ENCODE data around the gene CHTOP. TPM values are rescaled to one million over a fixed set of nuclear protein-coding genes. Genes with fewer than 3 reads are reported as not detected.

The CHTOP gene
- polyA plus RNA-seq, 2 donors = 41.6 to 45.5 TPM

DNA sequence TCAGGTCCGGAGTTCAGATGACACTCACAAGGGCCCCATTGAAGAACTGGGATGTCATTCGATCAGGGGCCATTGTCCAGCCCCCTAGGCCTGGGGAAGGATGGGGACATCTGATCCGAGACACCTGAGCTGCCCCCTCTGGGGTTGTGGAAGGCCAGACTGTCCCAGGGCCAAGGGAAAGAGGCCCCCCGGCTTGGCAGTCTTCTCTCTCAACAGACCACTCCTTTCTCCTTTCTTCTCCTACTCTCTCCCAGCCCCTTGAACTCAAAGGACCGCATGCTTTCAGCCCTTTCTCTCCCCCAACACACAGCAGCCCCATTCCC lies 4.6 kb upstream of the CHTOP start:
- H3K4me1 ChIP-seq (ENCODE audit: control insufficient read depth in 2 of 2, insufficient read depth in 2 of 2, low read length in 1 of 2) = peaks cover 0 to 11% of the 10 kb centered on the region in 2 donors
- no peaks in the 10 kb centered on the region for H3K9me3 ChIP-seq (ENCODE audit: control insufficient read depth in 2 of 2, insufficient read depth in 1 of 2, low read depth in 1 of 2, low read length in 1 of 2)
- H3K27ac ChIP-seq (ENCODE audit: low read depth in 2 of 2, low read length in 1 of 2) = no peak overlapping the region
- H3K4me3 ChIP-seq (ENCODE audit: low read depth in 1 of 2, low read length in 2 of 2) = no peak overlapping the region
- 83 to 87% methylated on average over 5 of the region's 5 CpGs for WGBS, 2 donors
- no peaks in the 10 kb centered on the region for H3K36me3 ChIP-seq (ENCODE audit: control insufficient read depth in 2 of 2, insufficient read depth in 2 of 2, low read length in 1 of 2)
- H3K27me3 ChIP-seq (ENCODE audit: control insufficient read depth in 1 of 2, insufficient read depth in 2 of 2, low read length in 2 of 2) = no peaks in the 10 kb centered on the region

DNA sequence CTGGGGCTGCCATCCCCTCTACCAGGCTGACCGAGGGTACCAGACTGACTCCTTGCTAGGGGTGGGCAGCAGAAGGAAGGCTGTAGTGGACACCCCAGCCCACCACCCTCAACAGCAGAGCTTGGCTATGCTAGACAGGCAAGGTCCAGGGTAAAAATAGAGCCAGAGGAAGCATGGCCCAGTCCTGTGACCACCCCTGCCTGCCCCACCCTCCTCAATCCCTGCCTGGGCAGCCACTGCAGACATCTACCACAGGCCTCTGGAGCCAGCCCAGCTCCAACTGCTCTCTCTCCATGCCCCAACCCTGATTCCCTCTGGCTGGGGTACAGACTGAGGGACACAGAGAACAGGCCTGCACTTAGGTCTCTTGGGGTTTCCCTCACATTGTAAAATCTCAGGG lies 3.9 kb upstream of the CHTOP start:
- no peaks in the 10 kb centered on the region for H3K9me3 ChIP-seq (ENCODE audit: control insufficient read depth in 2 of 2, insufficient read depth in 1 of 2, low read depth in 1 of 2, low read length in 1 of 2)
- H3K4me1 ChIP-seq (ENCODE audit: control insufficient read depth in 2 of 2, insufficient read depth in 2 of 2, low read length in 1 of 2) = peaks cover 0 to 11% of the 10 kb centered on the region in 2 donors
- H3K27ac ChIP-seq (ENCODE audit: low read depth in 2 of 2, low read length in 1 of 2) = no peak overlapping the region
- H3K36me3 ChIP-seq (ENCODE audit: control insufficient read depth in 2 of 2, insufficient read depth in 2 of 2, low read length in 1 of 2) = no peaks in the 10 kb centered on the region
- H3K4me3 ChIP-seq (ENCODE audit: low read depth in 1 of 2, low read length in 2 of 2) = no peak overlapping the region
- 83 to 88% methylated on average over 1 of the region's 1 CpG for WGBS, 2 donors
- no peaks in the 10 kb centered on the region for H3K27me3 ChIP-seq (ENCODE audit: control insufficient read depth in 1 of 2, insufficient read depth in 2 of 2, low read length in 2 of 2)

DNA sequence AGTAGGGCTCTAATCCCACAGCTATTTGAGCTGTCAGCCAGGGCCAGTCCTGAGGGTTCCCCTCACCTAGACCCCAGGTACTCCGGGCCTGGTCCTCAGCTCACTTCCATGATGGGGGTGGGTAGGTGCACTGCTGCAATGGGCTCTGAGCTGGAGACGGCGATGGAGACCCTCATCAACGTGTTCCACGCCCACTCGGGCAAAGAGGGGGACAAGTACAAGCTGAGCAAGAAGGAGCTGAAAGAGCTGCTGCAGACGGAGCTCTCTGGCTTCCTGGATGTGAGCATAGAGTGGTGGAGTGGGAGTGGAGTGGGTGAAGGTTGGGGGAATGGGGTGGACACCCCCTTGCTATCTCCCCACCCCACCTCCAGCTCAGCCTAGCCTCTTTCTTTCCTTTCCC lies 3.5 kb upstream of the CHTOP start:
- Histone ChIP-seq H3K4me3 (ENCODE audit: low read depth in 1 of 2, low read length in 2 of 2) (no peak overlapping the region), H3K27me3 (ENCODE audit: control insufficient read depth in 1 of 2, insufficient read depth in 2 of 2, low read length in 2 of 2) (no peaks in the 10 kb centered on the region), H3K36me3 (ENCODE audit: control insufficient read depth in 2 of 2, insufficient read depth in 2 of 2, low read length in 1 of 2) (no peaks in the 10 kb centered on the region), H3K4me1 (ENCODE audit: control insufficient read depth in 2 of 2, insufficient read depth in 2 of 2, low read length in 1 of 2) (peaks cover 0 to 11% of the 10 kb centered on the region in 2 donors), H3K9me3 (ENCODE audit: control insufficient read depth in 2 of 2, insufficient read depth in 1 of 2, low read depth in 1 of 2, low read length in 1 of 2) (no peaks in the 10 kb centered on the region), H3K27ac (ENCODE audit: low read depth in 2 of 2, low read length in 1 of 2) (no peak overlapping the region)
- 85 to 89% methylated on average over 7 of the region's 7 CpGs for WGBS, 2 donors

DNA sequence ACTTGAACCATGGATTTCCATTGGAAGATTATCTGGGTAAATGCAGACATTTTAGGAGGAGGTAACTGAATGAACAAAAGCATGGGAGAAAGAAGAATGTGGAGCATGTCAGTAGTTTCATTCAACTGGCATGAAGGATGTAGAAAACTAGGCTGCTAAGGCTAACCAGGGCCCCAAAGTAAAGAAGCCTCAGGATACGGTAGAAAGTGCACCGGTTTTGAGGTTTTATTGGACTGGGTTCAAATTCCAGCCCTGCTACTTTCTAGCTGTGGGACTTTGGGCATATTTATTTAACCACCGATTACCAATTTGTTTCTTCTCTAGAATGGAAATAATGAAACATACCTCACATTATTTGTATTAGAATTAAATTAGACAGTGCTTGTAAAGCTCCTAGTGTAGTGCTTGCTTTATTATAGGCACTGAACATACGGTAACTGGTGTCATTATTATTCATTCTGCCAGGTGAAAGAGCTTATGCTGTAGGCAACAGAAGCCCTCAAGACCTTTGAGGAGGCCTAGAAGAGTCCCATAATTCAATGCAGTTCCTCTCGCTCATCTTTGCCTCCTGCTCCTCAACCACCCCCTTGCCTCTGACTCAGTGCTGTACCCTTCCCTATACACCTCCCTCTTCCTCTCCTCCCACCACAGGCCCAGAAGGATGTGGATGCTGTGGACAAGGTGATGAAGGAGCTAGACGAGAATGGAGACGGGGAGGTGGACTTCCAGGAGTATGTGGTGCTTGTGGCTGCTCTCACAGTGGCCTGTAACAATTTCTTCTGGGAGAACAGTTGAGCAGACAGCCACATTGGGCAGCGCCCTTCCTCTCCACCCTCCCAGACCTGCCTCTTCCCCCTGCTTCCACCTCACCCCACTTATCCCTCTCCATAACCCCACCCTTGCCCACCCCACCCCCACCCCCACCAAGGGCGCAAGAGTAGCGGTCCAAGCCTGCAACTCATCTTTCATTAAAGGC lies 2.5 kb upstream of the CHTOP start:
- H3K27ac ChIP-seq (ENCODE audit: low read depth in 2 of 2, low read length in 1 of 2) = no peak overlapping the region
- H3K27me3 ChIP-seq (ENCODE audit: control insufficient read depth in 1 of 2, insufficient read depth in 2 of 2, low read length in 2 of 2) = no peaks in the 10 kb centered on the region
- peaks cover 0 to 7% of the 10 kb centered on the region in 2 donors for H3K4me1 ChIP-seq (ENCODE audit: control insufficient read depth in 2 of 2, insufficient read depth in 2 of 2, low read length in 1 of 2)
- peaks cover 0 to 2% of the 10 kb centered on the region in 2 donors for H3K36me3 ChIP-seq (ENCODE audit: control insufficient read depth in 2 of 2, insufficient read depth in 2 of 2, low read length in 1 of 2)
- 71 to 72% methylated on average over 10 of the region's 10 CpGs for WGBS, 2 donors
- H3K4me3 ChIP-seq (ENCODE audit: low read depth in 1 of 2, low read length in 2 of 2) = no peak overlapping the region
- no peaks in the 10 kb centered on the region for H3K9me3 ChIP-seq (ENCODE audit: control insufficient read depth in 2 of 2, insufficient read depth in 1 of 2, low read depth in 1 of 2, low read length in 1 of 2)

DNA sequence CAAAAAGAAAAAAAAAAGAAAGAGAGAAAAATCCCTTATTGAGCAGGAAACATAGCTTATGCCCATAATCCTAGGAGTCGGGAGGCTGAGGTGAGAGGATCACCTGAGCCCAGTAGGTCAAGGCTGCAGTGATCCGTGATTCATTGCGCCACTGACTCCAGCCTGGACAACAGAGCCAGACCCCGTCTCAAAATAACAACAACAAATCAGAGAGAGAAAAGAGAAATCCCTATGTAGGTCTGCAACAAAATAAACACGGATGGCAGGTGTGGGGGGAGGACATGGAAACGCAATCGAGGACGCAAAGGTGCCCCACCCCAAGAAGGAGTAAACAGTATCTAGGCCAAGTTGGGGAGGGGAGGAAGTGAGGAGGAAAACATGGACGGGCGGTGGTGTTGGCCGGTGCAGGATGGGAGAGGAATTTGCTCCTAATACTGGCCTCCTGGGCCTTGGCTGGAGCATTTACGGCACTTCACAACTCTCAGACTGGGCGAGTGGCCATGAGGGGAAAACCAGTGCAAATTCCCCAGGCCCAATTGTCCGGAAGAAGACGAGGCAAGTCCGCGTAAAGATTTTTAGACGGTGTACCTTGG lies 609 bp upstream of the CHTOP start:
- WGBS, 2 donors = 36 to 43% methylated on average over 18 of the region's 18 CpGs
- H3K4me3 ChIP-seq (ENCODE audit: low read depth in 1 of 2, low read length in 2 of 2) = peak overlapping the region; percentile 38 to 49
- peak overlapping the region; percentile 86 to 100 for H3K27ac ChIP-seq (ENCODE audit: low read depth in 2 of 2, low read length in 1 of 2)
- peaks cover 4 to 6% of the 10 kb centered on the region in 2 donors for H3K36me3 ChIP-seq (ENCODE audit: control insufficient read depth in 2 of 2, insufficient read depth in 2 of 2, low read length in 1 of 2)
- H3K9me3 ChIP-seq (ENCODE audit: control insufficient read depth in 2 of 2, insufficient read depth in 1 of 2, low read depth in 1 of 2, low read length in 1 of 2) = no peaks in the 10 kb centered on the region
- H3K27me3 ChIP-seq (ENCODE audit: control insufficient read depth in 1 of 2, insufficient read depth in 2 of 2, low read length in 2 of 2) = no peaks in the 10 kb centered on the region
- H3K4me1 ChIP-seq (ENCODE audit: control insufficient read depth in 2 of 2, insufficient read depth in 2 of 2, low read length in 1 of 2) = peaks cover 0 to 4% of the 10 kb centered on the region in 2 donors

DNA sequence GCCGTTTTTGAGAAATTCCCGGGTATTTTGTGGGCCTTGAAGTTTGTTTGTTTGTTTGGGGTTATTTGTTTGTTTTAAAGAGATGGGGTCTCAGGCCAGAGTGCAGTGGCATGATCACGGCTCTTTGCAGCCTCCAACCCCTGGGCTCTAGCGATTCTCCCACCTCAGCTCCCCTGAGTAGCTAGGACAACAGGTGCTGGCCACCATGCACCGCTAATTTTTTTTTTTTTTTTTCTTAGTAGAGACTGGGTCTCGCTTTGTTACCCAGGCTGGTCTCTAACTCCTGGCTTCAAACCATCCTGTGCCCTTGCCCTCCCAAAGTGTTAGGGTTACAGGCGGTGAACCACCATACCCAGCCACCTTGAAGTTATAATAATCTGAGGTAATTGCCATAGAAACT lies 2.0 kb downstream of the CHTOP start:
- H3K4me3 ChIP-seq (ENCODE audit: low read depth in 1 of 2, low read length in 2 of 2) = peak overlapping the region in 1 of 2 donors; percentile 94
- H3K27ac ChIP-seq (ENCODE audit: low read depth in 2 of 2, low read length in 1 of 2) = peak overlapping the region; percentile 14 to 42
- 81 to 86% methylated on average over 7 of the region's 7 CpGs for WGBS, 2 donors
- H3K27me3 ChIP-seq (ENCODE audit: control insufficient read depth in 1 of 2, insufficient read depth in 2 of 2, low read length in 2 of 2) = no peaks in the 10 kb centered on the region
- H3K9me3 ChIP-seq (ENCODE audit: control insufficient read depth in 2 of 2, insufficient read depth in 1 of 2, low read depth in 1 of 2, low read length in 1 of 2) = no peaks in the 10 kb centered on the region
- peaks cover 10 to 22% of the 10 kb centered on the region in 2 donors for H3K36me3 ChIP-seq (ENCODE audit: control insufficient read depth in 2 of 2, insufficient read depth in 2 of 2, low read length in 1 of 2)
- peaks cover 0 to 4% of the 10 kb centered on the region in 2 donors for H3K4me1 ChIP-seq (ENCODE audit: control insufficient read depth in 2 of 2, insufficient read depth in 2 of 2, low read length in 1 of 2)

DNA sequence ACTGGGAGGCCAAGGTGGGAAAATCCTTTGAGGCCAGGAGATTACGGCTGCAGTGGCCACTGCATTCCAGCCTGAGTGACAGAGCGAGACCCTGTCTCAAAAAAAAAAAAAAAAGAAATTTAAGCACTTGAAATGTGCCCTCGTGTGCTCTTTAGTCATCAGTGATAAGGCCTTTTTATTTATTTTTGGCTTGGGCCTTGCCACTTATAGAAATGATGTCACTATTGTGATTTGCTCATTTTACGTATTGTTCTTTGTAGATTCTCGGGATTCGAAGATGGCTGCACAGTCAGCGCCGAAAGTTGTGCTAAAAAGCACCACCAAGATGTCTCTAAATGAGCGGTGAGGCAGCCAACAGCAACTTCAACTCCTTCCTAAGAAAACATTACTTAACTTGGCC lies 2.4 kb downstream of the CHTOP start:
- H3K27ac ChIP-seq (ENCODE audit: low read depth in 2 of 2, low read length in 1 of 2) = peak overlapping the region; percentile 14 to 42
- H3K4me3 ChIP-seq (ENCODE audit: low read depth in 1 of 2, low read length in 2 of 2) = no peak overlapping the region
- no peaks in the 10 kb centered on the region for H3K9me3 ChIP-seq (ENCODE audit: control insufficient read depth in 2 of 2, insufficient read depth in 1 of 2, low read depth in 1 of 2, low read length in 1 of 2)
- peaks cover 10 to 24% of the 10 kb centered on the region in 2 donors for H3K36me3 ChIP-seq (ENCODE audit: control insufficient read depth in 2 of 2, insufficient read depth in 2 of 2, low read length in 1 of 2)
- 93 to 95% methylated on average over 9 of the region's 9 CpGs for WGBS, 2 donors
- peaks cover 0 to 4% of the 10 kb centered on the region in 2 donors for H3K4me1 ChIP-seq (ENCODE audit: control insufficient read depth in 2 of 2, insufficient read depth in 2 of 2, low read length in 1 of 2)
- no peaks in the 10 kb centered on the region for H3K27me3 ChIP-seq (ENCODE audit: control insufficient read depth in 1 of 2, insufficient read depth in 2 of 2, low read length in 2 of 2)

DNA sequence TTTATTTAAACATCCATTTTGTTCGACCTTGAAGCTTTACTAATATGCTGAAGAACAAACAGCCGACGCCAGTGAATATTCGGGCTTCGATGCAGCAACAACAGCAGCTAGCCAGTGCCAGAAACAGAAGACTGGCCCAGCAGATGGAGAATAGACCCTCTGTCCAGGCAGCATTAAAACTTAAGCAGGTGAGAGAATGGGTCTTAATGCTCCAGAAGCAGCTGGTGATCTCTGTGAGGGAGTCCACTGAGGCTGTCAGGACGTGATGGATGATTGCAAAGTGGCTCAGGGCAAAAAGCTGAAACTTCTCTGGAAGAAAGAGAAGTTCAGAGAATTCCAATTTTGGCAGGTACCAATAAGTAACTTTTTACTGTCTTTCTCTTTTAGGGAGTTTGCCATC lies 4.4 kb downstream of the CHTOP start:
- no peak overlapping the region for H3K27ac ChIP-seq (ENCODE audit: low read depth in 2 of 2, low read length in 1 of 2)
- H3K36me3 ChIP-seq (ENCODE audit: control insufficient read depth in 2 of 2, insufficient read depth in 2 of 2, low read length in 1 of 2) = peaks cover 21 to 34% of the 10 kb centered on the region in 2 donors
- WGBS, 2 donors = 64 to 82% methylated on average over 6 of the region's 6 CpGs
- peaks cover 0 to 3% of the 10 kb centered on the region in 2 donors for H3K4me1 ChIP-seq (ENCODE audit: control insufficient read depth in 2 of 2, insufficient read depth in 2 of 2, low read length in 1 of 2)
- no peak overlapping the region for H3K4me3 ChIP-seq (ENCODE audit: low read depth in 1 of 2, low read length in 2 of 2)
- no peaks in the 10 kb centered on the region for H3K27me3 ChIP-seq (ENCODE audit: control insufficient read depth in 1 of 2, insufficient read depth in 2 of 2, low read length in 2 of 2)
- H3K9me3 ChIP-seq (ENCODE audit: control insufficient read depth in 2 of 2, insufficient read depth in 1 of 2, low read depth in 1 of 2, low read length in 1 of 2) = no peaks in the 10 kb centered on the region

DNA sequence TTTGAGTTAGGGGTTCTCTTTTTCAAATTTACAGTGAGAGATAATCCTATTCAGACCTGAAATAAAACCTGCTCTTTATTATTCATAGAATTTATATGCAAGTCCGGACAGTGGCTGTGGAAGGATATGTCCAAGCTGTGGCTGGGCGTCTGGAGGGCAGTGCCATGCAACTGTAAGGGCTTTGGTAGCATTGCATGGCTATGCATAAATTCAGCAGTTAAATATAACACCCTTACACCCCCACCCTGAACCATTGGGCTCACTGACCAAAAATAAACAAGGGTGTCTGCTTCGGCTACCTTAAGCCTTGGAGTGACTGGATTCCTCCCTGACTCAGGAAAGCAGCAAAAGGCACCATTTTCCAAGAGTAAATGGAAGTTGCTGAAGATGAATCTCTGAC lies 5.4 kb downstream of the CHTOP start:
- Histone ChIP-seq H3K9me3 (ENCODE audit: control insufficient read depth in 2 of 2, insufficient read depth in 1 of 2, low read depth in 1 of 2, low read length in 1 of 2) (no peaks in the 10 kb centered on the region), H3K4me1 (ENCODE audit: control insufficient read depth in 2 of 2, insufficient read depth in 2 of 2, low read length in 1 of 2) (no peaks in the 10 kb centered on the region), H3K27me3 (ENCODE audit: control insufficient read depth in 1 of 2, insufficient read depth in 2 of 2, low read length in 2 of 2) (no peaks in the 10 kb centered on the region), H3K27ac (ENCODE audit: low read depth in 2 of 2, low read length in 1 of 2) (no peak overlapping the region), H3K4me3 (ENCODE audit: low read depth in 1 of 2, low read length in 2 of 2) (no peak overlapping the region), H3K36me3 (ENCODE audit: control insufficient read depth in 2 of 2, insufficient read depth in 2 of 2, low read length in 1 of 2) (peaks cover 21 to 34% of the 10 kb centered on the region in 2 donors)
- 80% methylated on average over 3 of the region's 3 CpGs for WGBS, 2 donors
